Stimulated activated naive CD8-positive, alpha-beta T cell treated with anti-CD3 and anti-CD28 coated beads, Interleukin-15, Interleukin-2, amounts not matched to agents 100 U/mL and 50 U/mL, for 24 hours (primary cell): ENCODE results near the gene FRMD4A.

Experiments
- ATAC-seq: fragments of 150-1000 bp; cut with Tn5 transposase; one replicate; pipeline ENCODE4 v1.10.0; 2021
- DNase-seq: peaks from one replicate; pipeline ENCODE4 v3.0.0; 2021

Gene FRMD4A

DNA sequence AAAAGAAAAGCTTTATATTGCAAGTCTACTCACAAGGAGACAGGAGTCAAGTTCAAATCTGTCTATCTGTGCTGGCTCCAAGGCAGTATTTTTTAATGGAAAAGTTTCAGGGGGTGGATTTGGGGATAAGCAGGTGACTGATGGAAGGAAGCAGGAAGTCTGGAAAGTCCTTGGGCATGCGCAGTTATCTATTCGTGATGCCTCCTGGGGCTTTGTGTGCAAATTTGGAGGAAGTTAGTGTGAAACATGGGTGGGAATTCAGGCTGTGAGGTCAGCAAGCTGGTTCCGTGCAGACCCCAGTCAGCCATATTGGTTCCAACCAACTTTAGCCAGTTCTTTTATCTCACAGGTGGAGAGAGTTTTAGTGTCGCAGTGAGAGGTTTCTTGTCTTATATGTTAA lies 140.0 kb downstream of the FRMD4A start:
- DNase-seq (no peak), ATAC-seq (no peak)

DNA sequence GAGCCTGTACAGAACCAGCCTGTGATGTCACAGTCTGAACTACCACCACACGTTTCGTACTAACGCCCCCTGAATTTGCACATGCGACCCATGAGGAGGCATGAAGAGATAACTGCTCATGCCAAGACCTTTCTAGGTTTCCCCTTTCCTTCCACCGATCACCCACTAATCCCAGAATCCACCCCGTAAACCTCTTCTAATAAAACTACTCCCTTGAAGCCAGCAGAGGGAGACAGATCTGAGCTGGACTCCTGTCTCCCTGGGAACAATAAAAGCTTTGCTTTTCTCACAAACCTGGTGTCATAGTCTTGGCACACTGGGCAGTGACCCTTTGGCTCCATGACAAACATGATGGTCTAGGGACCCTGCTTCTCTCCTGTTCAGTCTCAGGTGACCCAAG lies 144.5 kb downstream of the FRMD4A start:
- DNase-seq (no peak), ATAC-seq (no peak)

DNA sequence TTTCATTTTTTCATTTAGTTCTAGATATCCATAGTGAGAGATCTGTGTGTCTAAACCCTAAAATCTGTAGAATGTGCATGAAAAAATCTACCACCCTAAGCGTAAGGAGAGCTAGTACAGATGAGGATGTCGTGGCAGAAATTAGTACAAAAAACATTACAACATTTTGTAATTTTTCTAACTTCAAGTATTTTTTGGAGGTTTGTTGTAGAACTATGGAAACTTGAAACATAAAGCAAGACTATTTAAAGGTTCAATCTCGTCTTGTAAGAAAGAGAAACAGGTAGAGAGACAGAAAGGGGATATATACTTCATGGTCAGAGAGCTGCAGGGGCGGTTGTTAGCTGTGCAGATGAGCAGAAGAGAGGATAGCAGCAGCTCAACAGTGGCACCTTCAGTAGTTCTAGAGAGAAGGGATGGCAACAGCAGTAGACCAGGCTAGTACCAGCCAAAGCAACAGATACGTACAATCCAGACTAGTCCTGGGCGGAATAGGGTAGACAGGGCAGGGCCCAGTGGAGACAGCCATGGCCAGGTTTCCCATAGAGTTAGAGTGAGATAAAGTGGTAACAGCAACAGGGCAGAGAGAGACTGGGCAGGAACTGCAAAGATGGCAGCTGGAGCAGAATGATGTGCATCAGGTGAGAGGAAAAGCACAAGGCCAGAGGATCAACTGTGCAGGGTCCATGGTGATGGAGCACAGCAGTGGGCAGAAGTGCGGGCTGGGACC lies 145.2 kb downstream of the FRMD4A start:
- peak; percentile 97 for ATAC-seq
- peak; percentile 65 for DNase-seq

DNA sequence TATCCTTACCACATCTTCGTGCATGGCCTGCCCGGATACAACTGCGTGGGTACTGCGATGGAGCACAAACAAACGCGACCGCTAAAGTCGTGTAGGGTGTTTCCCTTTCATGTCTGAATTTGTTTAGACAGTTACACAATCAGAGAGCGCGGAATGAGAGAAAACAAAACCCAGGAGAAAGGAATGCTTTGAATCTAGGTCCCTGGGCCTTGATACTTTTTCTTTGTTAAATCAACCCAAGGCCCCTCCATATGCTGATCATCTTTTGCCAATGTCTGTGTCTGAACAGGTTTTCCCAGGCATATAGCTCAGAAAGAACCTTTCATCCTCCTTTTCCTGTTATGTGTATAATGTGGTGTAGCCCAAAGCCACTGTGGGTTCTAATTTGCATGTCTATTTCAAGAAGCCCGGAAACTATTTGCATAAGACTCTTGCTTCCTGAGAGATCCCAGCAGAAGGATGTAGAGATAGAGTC lies 145.8 kb downstream of the FRMD4A start:
- peak; percentile 37 for ATAC-seq
- peak; percentile 48 for DNase-seq

- DNase-seq (no peak), ATAC-seq (no peak)
These were observed 147.9 kb downstream of the FRMD4A start for GRCh38 chr10:14182781-14183180.

- DNase-seq (no peak), ATAC-seq (no peak)
These were observed 149.2 kb downstream of the FRMD4A start for GRCh38 chr10:14181567-14181936.

- ATAC-seq, result no peak
- no peak for DNase-seq
These were observed 149.7 kb downstream of the FRMD4A start for GRCh38 chr10:14180911-14181566.

- ATAC-seq (no peak), DNase-seq (no peak)
These were observed 151.5 kb downstream of the FRMD4A start for GRCh38 chr10:14179251-14179650.

GRCh38 chr10:14173706-14174594 lies 156.8 kb downstream of the FRMD4A start:
- ATAC-seq, result peak; percentile 49
- peak; percentile 7 for DNase-seq

- no peak for ATAC-seq
These were observed 157.4 kb downstream of the FRMD4A start for GRCh38 chr10:14173391-14173705.

DNA sequence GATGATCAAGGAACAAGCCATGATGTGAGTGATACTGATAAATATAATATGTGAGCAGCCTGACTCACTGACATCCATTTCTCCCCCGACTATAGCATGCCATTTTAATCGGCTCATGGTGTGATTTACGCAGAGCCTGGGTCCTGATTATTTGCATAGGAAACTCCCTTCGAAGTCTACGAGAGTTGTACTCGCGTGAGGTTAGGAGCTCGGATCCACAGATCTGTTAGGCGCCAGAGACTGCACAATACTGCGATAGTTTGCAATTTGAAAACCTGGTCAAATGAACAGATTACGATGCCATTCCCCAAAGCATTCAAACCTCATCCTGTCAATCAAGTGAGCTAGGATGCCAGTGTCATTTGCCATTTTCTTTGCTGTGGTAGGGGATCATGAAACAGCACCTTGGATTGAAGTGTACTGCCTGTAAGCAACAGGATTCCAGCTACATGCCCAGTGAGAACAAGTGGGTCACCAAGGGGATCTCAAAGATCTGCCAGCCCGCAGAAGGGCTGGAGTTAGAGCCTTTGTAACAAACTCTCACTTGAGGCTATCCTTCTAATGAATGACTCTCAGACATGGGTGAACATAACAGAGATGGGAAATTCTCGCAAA lies 158.3 kb downstream of the FRMD4A start:
- DNase-seq (no peak), ATAC-seq (no peak)

More at GRCh38 chr10:14173391-14173705, 157.4 kb downstream of the FRMD4A start:
- no peak for DNase-seq

DNA sequence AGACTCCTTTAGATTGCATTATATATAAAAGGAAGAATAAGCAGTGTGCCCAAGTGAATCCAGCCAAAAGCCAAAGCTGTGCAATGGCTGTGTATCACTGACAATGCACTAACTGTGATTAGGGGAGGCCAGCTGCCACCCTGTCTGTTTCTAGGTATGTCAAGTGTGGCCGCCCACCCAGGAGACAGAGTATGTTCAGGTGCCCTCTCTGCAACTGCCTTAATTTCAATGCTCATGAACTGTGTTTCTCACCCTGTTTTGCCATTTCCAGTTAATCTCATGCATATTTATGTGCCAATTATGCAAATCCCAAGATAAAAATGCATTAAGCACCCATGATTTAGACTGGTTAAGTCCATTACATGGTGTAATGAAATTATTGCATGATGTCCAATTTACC lies 159.4 kb downstream of the FRMD4A start:
- DNase-seq (no peak), ATAC-seq (no peak)

DNA sequence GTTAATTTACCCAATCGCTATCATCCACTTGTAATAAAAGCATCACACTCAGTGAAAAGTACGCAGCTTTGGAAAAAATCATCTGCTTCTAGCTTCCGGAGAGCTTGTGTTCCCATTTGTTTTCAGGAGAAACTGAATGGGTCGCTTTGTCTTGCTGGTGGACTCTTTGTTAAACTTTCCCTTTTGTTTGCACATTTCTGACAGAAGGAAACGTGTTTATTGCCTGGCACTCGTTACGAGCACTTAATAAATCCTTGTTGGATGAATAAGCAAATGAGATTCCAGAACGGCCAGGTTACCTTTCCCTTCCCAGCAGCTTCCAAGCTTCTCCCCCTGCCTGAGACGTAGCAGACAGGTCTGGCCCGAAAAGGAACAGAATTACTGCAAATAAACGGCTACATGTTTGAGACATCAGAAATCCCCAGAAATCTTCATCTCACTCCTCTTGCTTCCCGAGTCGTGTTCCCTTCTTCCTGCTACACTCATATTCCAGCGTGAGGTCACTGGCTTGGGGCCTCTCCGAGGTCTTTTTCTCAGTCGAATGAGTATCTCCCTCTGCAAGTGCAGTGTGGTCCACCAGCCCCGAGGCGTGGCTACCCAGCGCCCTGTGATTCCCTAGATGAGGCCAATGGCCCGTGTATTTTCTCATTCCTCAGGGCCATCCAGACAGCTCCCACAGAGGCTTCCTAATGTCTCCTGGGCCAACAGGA lies 167.2 kb downstream of the FRMD4A start:
- DNase-seq (no peak), ATAC-seq (no peak)

DNA sequence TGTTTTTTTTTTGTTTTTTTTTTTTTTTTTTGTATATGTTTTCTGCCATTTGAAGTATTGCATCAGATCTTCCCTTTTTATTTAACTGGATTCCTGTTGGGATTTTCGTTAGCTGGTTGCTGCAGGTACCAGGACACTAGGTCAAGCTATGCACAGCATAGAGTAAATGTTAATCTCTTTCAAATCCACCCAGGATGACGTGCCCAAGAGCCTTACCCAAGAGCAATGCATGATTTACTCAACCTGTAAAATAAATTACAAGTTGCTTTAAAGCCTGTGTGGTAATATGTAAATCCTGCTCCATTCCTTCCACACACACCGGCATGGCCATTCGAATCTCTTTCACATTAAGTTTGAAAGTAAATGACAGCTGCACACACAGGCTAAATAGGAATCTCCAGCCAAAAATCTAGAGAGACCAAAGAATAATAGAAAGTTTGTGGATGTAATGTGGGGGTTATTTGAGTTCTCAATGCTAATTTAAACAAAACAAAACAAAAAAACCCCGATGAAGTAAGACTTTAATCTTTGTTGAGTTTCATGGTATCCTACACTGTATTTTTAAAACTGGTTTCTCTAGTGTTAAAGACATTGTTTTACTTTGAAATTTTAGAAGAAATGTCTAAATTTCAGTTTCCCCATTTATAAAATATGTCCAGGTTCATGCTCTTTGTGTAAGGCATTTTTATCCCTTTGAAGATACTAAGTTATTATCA lies 167.9 kb downstream of the FRMD4A start:
- DNase-seq, result no peak
- no peak for ATAC-seq

DNA sequence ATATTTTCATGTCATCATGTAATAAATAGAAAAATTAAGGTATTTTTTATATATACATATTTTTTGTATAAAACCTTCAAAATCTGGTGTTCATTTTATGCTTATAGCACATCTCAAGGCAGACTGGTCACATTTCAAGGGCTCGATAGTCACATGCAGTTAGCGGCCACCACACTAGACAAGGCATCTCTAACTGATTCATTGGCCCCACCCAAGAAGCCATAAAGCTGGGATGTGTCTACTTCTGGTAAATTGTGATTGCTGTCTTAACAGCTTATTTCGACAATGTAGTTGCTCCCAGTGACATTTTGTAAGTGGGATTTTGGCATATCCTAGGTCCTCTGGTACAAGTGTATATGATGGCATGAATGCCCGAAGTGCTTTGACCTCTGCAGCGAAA lies 168.7 kb downstream of the FRMD4A start:
- ATAC-seq (no peak), DNase-seq (no peak)

DNA sequence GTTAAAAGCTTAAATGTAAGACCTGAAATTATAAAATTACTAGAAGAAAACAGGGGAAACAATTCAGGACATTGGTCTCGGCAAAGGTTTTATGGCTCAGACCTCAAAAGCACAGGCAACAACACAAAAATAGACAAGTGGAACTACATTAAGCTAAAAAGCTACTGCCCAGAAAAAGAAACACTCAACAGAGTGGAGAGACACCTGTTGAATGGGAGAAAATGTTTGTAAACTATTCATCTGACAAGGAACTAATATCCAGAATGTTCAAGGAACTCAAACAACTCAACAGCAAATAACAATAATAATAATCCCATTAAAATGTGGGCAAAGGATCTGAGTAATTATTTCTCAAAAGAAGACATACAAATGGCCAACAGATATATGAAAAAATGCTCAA lies 170.4 kb downstream of the FRMD4A start:
- DNase-seq (no peak), ATAC-seq (no peak)

DNA sequence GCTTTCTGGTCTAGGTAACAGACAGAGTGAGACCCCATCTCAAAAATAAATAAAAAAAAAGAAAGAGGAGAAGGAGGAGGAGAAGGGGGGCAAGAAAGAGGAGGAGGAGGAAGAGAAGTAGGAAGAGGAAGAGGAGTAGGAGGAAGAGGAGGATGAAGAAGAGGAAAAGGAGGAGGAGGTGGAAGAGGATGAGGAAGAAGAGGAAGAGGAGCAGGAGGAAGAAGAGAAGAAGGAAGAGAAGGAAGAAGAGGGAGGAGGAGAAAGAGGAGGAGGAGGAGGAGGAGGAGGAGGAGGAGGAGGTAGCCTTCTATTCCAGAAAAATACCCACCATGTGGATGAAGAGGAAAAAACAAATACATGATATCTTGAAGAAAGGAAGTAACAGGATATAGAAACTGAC lies 172.1 kb downstream of the FRMD4A start:
- ATAC-seq (no peak), DNase-seq (no peak)

- ATAC-seq (no peak), DNase-seq (no peak)
These were observed 174.6 kb downstream of the FRMD4A start for GRCh38 chr10:14156104-14156503.

DNA sequence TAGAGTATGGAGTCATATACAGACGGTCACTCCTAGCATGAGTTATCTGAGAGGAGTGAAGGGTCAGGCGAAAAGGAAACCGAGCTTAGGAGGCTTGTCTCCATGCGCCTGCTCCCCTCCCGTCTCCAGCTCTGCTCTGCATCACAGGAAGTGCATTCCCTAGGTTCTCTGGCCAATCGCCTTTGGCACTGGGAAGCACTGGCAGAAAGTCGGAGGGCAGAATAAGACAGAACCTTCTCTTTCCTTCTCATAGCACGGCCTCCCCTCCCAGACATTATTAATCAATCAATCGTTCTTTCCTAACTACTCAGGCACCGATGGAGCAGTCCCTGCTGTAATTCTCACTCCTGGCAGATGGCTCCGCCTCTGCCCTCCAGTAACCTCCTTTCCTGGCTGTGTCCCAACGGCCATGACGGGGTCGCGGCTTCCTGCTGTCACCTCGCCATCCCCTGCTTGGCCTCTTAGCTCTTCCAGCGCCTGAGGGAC lies 177.1 kb downstream of the FRMD4A start:
- DNase-seq (no peak), ATAC-seq (no peak)

GRCh38 chr10:14151571-14151970 lies 179.2 kb downstream of the FRMD4A start:
- DNase-seq, result no peak
- no peak for ATAC-seq

DNA sequence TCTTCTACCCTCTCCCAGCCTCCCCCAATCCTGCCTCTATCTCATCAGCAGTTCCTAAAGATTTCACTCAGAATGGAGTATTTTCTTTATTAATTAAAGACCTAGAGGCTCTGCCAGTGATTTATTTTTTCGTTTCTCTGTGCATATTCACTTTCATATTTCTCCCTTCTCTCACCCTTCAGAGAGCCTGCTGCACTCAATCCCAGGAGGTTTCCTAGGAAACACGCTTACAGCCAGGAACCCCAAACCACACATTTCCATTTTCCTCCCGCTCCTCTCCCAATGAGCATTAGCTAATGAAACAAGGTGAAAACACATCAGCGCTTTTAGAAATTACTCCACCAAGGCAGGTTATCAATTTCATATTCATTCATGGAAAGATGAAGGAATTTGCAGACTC lies 180.2 kb downstream of the FRMD4A start:
- no peak for ATAC-seq
- no peak for DNase-seq
